ENCODE results near the gene TMEM117. TPM values are rescaled to one million over a fixed set of nuclear protein-coding genes. Genes with fewer than 3 reads are reported as not detected.

Gene TMEM117
- total RNA-seq, 4 donors from 2014 or later, result 15.8 to 42.2 (median 24.0) TPM

DNA sequence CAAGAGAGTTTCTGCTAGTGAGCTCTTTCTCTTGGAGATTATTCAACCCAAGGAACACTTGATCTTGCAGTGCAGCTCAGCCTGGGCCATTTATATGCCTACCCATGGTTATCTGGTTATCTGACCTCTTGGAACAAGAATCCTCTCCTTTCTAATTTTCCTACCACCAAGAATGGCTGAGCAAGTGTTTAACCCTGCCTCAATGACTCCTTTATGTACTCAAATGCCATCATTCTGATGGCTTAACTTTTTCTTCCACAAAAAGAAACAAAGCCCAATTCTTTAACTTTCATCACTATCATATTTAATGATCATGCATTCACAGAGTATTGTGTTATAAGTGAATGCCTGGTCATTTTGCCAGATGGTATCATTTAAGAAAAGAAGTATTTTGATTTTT, 67.8 kb downstream of the TMEM117 start:
- no peaks in the 10 kb centered on the region for H3K36me3 ChIP-seq
- H3K27me3 ChIP-seq, result no peaks in the 10 kb centered on the region
- intact Hi-C loops (cut with DNase I), result no loop called here
- no peaks in the 10 kb centered on the region for H3K4me1 ChIP-seq
- H3K4me3 ChIP-seq, result no peak overlapping the region
- H3K27ac ChIP-seq, result no peak overlapping the region
- DNase-seq, result no peak
- TF ChIP-seq, protein P1, sequence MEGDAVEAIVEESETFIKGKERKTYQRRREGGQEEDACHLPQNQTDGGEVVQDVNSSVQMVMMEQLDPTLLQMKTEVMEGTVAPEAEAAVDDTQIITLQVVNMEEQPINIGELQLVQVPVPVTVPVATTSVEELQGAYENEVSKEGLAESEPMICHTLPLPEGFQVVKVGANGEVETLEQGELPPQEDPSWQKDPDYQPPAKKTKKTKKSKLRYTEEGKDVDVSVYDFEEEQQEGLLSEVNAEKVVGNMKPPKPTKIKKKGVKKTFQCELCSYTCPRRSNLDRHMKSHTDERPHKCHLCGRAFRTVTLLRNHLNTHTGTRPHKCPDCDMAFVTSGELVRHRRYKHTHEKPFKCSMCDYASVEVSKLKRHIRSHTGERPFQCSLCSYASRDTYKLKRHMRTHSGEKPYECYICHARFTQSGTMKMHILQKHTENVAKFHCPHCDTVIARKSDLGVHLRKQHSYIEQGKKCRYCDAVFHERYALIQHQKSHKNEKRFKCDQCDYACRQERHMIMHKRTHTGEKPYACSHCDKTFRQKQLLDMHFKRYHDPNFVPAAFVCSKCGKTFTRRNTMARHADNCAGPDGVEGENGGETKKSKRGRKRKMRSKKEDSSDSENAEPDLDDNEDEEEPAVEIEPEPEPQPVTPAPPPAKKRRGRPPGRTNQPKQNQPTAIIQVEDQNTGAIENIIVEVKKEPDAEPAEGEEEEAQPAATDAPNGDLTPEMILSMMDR (IDR thresholded peaks at IDR 0.05), result no peak
- no peak for TF ChIP-seq POLR2A (IDR thresholded peaks at IDR 0.05)
- no peaks in the 10 kb centered on the region for H3K9me3 ChIP-seq

GRCh38 chr12:43912859-43913258, 77.0 kb downstream of the TMEM117 start:
- DNase-seq, result no peak
- no peaks in the 10 kb centered on the region for H3K36me3 ChIP-seq
- TF ChIP-seq POLR2A (IDR thresholded peaks at IDR 0.05), result no peak
- TF ChIP-seq, protein P1 (IDR thresholded peaks at IDR 0.05), result no peak
- intact Hi-C loops (cut with DNase I), result no loop called here
- no peak overlapping the region for H3K27ac ChIP-seq
- no peak overlapping the region for H3K4me3 ChIP-seq
- no peaks in the 10 kb centered on the region for H3K4me1 ChIP-seq
- H3K9me3 ChIP-seq, result no peaks in the 10 kb centered on the region
- WGBS, 2 donors, result 0 to 33% methylated on average over 1 of the region's 1 CpG
- no peaks in the 10 kb centered on the region for H3K27me3 ChIP-seq

DNA sequence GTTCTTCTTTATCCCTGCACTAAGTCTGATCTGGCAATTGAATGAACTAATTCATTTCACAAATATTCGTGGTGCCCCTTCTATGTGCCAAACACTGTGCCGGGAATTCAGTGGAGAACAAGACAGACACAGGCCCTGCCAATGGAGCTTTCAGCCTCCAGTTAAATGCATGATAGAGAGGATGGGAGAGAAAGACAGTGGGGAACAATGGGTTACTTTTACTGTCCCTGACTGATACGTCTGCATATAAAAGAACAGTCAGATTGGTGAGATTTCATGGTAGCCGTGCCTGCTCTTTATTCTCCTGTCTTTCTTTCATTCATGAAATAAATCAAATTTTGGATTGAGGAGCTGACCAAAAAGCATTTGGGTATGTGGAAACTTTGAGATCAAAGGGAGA, 78.5 kb downstream of the TMEM117 start:
- H3K4me3 ChIP-seq, result no peak overlapping the region
- H3K4me1 ChIP-seq, result no peaks in the 10 kb centered on the region
- no peak for TF ChIP-seq POLR2A (IDR thresholded peaks at IDR 0.05)
- TF ChIP-seq, protein P1 (IDR thresholded peaks at IDR 0.05), result no peak
- no peak overlapping the region for H3K27ac ChIP-seq
- no peaks in the 10 kb centered on the region for H3K9me3 ChIP-seq
- no peaks in the 10 kb centered on the region for H3K36me3 ChIP-seq
- no peaks in the 10 kb centered on the region for H3K27me3 ChIP-seq
- intact Hi-C loops (cut with DNase I), result no loop called here
- no peak for DNase-seq
- 69% methylated on average over 4 of the region's 4 CpGs for WGBS, 2 donors

DNA sequence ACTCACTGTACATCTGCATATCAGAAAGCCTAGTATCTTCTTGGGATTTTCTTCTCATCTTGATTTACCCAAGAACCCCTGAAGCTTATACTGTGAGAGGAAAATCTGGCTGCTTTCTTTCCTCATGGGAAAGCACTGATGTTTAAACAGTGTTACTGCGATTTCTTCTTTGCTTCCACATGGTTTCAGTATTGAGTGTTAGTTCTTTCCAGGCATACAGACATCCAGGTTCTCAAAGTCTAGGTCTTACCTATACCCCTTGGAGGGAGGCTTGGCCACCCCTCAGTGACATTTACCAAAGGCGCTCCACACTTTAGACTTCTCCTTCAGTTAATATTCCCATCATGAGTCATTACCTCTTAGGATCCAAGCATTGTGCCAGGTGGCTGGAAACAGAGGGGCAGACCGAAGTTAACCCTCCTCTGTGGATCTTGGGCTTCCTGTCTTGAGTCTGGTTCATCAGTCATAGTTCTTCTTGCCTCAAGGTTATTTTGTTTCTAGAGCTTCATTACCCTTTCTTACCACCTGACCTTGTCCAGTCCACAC, 79.1 kb downstream of the TMEM117 start:
- WGBS, 2 donors, result 68 to 76% methylated on average over 3 of the region's 3 CpGs

GRCh38 chr12:43917896-43918295, 82.0 kb downstream of the TMEM117 start:
- intact Hi-C loops (cut with DNase I), result no loop called here

More for the DNA sequence above, 79.1 kb downstream of the TMEM117 start:
- no peak overlapping the region for H3K27ac ChIP-seq
- H3K4me1 ChIP-seq, result no peaks in the 10 kb centered on the region
- H3K4me3 ChIP-seq, result no peak overlapping the region
- no peak for DNase-seq
- H3K36me3 ChIP-seq, result no peaks in the 10 kb centered on the region
- H3K9me3 ChIP-seq, result no peaks in the 10 kb centered on the region
- TF ChIP-seq, protein P1 (IDR thresholded peaks at IDR 0.05), result no peak
- TF ChIP-seq POLR2A (IDR thresholded peaks at IDR 0.05), result no peak
- intact Hi-C loops (cut with DNase I), result no loop called here
- no peaks in the 10 kb centered on the region for H3K27me3 ChIP-seq

More at GRCh38 chr12:43917896-43918295, 82.0 kb downstream of the TMEM117 start:
- no peak for TF ChIP-seq POLR2A (IDR thresholded peaks at IDR 0.05)
- TF ChIP-seq, protein P1 (IDR thresholded peaks at IDR 0.05), result no peak
- 80 to 85% methylated on average over 2 of the region's 2 CpGs for WGBS, 2 donors
- H3K9me3 ChIP-seq, result no peaks in the 10 kb centered on the region
- H3K4me3 ChIP-seq, result no peak overlapping the region
- no peak overlapping the region for H3K27ac ChIP-seq
- H3K4me1 ChIP-seq, result no peaks in the 10 kb centered on the region
- DNase-seq, result no peak
- H3K36me3 ChIP-seq, result no peaks in the 10 kb centered on the region
- H3K27me3 ChIP-seq, result no peaks in the 10 kb centered on the region

Data from esophagus squamous epithelium (tissue), 5 donors.